B cell (primary cell): ENCODE data around the gene ETV6. TPM values are rescaled to one million over a fixed set of nuclear protein-coding genes. Genes with fewer than 3 reads are reported as not detected.

Experiments used
- ATAC-seq: fragments of 200-7000 bp; cut with Tn5 transposase; one replicate; pipeline ENCODE4 v1.10.0; 2021; ENCODE audit warnings: low read depth, mild to moderate bottlenecking, moderate number of reproducible peaks, moderate library complexity
- CTCF ChIA-PET: fragments of 350-600 bp; sonication (Branson Sonifier 250); formaldehyde crosslinking; loops from one replicate; lab custom pipeline; 2021; ENCODE audit warnings: antibody characterized with exemption, inconsistent platforms; lab: Charles Lee
- POLR2A ChIA-PET: fragments of 350-600 bp; sonication (Branson Sonifier 250); formaldehyde crosslinking; loops from one replicate; lab custom pipeline; 2021; ENCODE audit warnings: antibody characterized with exemption; lab: Charles Lee
- DNase-seq: peaks from one replicate; pipeline ENCODE4 v3.0.0; 2013
- H2AFZ ChIP-seq: 2 replicates; pipeline ENCODE4 v1.6.1; 2012; ENCODE audit warnings: mild to moderate bottlenecking, low read depth, low read length; ENCODE audit not compliant: insufficient read depth, poor library complexity, severe bottlenecking
- H3K27ac ChIP-seq, 2 donors: 1 replicate in 1 of 2; 2 replicates in 1 of 2; pipeline ENCODE4 v1.5.1; 2012 to 2013; ENCODE audit warnings: low read length in 2 of 2, mild to moderate bottlenecking in 2 of 2, moderate library complexity in 1 of 2
- H3K27me3 ChIP-seq, 4 experiments: fragments of 200-600 bp in 1 of 4; sonication (generic) in 1 of 4; replicated peaks in 1 of 4; 1 replicate in 2 of 4; 2 replicates in 2 of 4; pipeline versions ENCODE4 v1.6.1 to v1.7.0; 2013 to 2016; ENCODE audit warnings: low read length in 3 of 4, mild to moderate bottlenecking in 2 of 4, mixed read lengths in 1 of 4, moderate library complexity in 1 of 4; ENCODE audit not compliant: insufficient read depth in 4 of 4, control insufficient read depth in 3 of 4; ENCODE audit errors: control extremely low read depth in 1 of 4
- H3K36me3 ChIP-seq, 2 experiments: replicated peaks in 1 of 2; 1 replicate in 1 of 2; 2 replicates in 1 of 2; pipeline versions ENCODE4 v1.6.1 to v1.7.1; 2013; ENCODE audit warnings: low read length in 1 of 2; ENCODE audit not compliant: insufficient read depth in 2 of 2, control insufficient read depth in 1 of 2; ENCODE audit errors: control extremely low read depth in 1 of 2, extremely low read depth in 1 of 2
- H3K4me1 ChIP-seq, 2 donors: fragments of 200-600 bp in 1 of 2; sonication (generic) in 1 of 2; 1 replicate in 1 of 2; 2 replicates in 1 of 2; pipeline versions ENCODE4 v1.5.1 to v1.6.1; 2013 to 2017; ENCODE audit warnings: low read length in 2 of 2; ENCODE audit not compliant: control insufficient read depth in 2 of 2, insufficient read depth in 2 of 2
- H3K4me2 ChIP-seq: replicated peaks from 2 replicates; pipeline ENCODE3; 2012; ENCODE audit warnings: mild to moderate bottlenecking, low read depth, low read length; ENCODE audit not compliant: poor library complexity, severe bottlenecking
- H3K4me3 ChIP-seq, 5 experiments: fragments of 200-600 bp in 1 of 5; sonication (generic) in 1 of 5; 1 replicate in 3 of 5; 2 replicates in 2 of 5; pipeline versions ENCODE4 v1.5.1 to v1.7.0; 2011 to 2016; ENCODE audit warnings: low read length in 4 of 5, mild to moderate bottlenecking in 4 of 5, low read depth in 2 of 5, control low read depth in 1 of 5, moderate library complexity in 1 of 5; ENCODE audit not compliant: insufficient read depth in 1 of 5; ENCODE audit errors: control extremely low read depth in 1 of 5, extremely low read depth in 1 of 5
- H3K79me2 ChIP-seq: fragments of 200-600 bp; sonication (generic); one replicate; pipeline ENCODE4 v1.6.0; 2016; ENCODE audit warnings: low read length; ENCODE audit not compliant: control insufficient read depth, insufficient read depth
- H3K9ac ChIP-seq: fragments of 200-600 bp; sonication (generic); 2 replicates; pipeline ENCODE4 v1.6.1; 2017; ENCODE audit warnings: mild to moderate bottlenecking, low read length, moderate library complexity
- H3K9me3 ChIP-seq, 3 donors: one replicate each; pipeline versions ENCODE4 v1.6.1 to v1.7.1; 2013; ENCODE audit warnings: low read length in 2 of 3; ENCODE audit not compliant: control insufficient read depth in 2 of 3, insufficient read depth in 1 of 3; ENCODE audit errors: control extremely low read depth in 1 of 3
- H4K20me1 ChIP-seq: 2 replicates; pipeline ENCODE4 v1.6.0; 2012; ENCODE audit warnings: mild to moderate bottlenecking, low read length; ENCODE audit not compliant: insufficient read depth, control insufficient read depth, poor library complexity, severe bottlenecking
- H3K27ac Mint-ChIP-seq: one replicate; pipeline ENCODE4 v1.8.0; 2021; ENCODE audit warnings: mixed read lengths
- H3K27me3 Mint-ChIP-seq: one replicate; pipeline ENCODE4 v1.8.0; 2021; ENCODE audit warnings: mixed read lengths
- H3K4me1 Mint-ChIP-seq: one replicate; pipeline ENCODE4 v1.8.0; 2021; ENCODE audit warnings: mixed read lengths
- H3K4me3 Mint-ChIP-seq: one replicate; pipeline ENCODE4 v1.8.0; 2021; ENCODE audit warnings: mixed read lengths
- H3K9me3 Mint-ChIP-seq: one replicate; pipeline ENCODE4 v1.8.0; 2022; ENCODE audit warnings: mixed read lengths; ENCODE audit not compliant: insufficient read depth
- EZH2 ChIP-seq: IDR thresholded peaks from 2 replicates; pipeline ENCODE4 v1.6.1; 2012; ENCODE audit warnings: borderline replicate concordance, low read depth, mild to moderate bottlenecking, moderate library complexity, low read length; ENCODE audit not compliant: insufficient read depth, poor library complexity, severe bottlenecking
- WGBS: methylation state at CpG from one replicate; pipeline ENCODE4 v1.1.5; 2013; ENCODE audit warnings: missing lambda C conversion rate; ENCODE audit not compliant: insufficient coverage; 5-methylcytosine and 5-hydroxymethylcytosine counted together
- intact Hi-C: fragments of 100-400 bp; cut with micrococcal nuclease; formaldehyde crosslinking; loops from one replicate; pipeline ENCODE4 v1.10.0; 2022
- polyA plus RNA-seq: library from polyadenylated mRNA; depleted of rRNA; stranded (reverse); fragments of >200 nt; gene quantifications from 2 replicates; pipeline ENCODE4 v1.2.3, GENCODE V29; 2012
- total RNA-seq, 2 donors: library from RNA; stranded (reverse); fragments of 120-200 nt in 1 of 2; gene quantifications; 1 replicate in 1 of 2; 2 replicates in 1 of 2; pipeline versions ENCODE4 v1.2.3 to v1.2.4, GENCODE V29; 2013 to 2022
- TF ChIP-seq, protein P1 (sequence below): fragments of 200-600 bp; IDR thresholded peaks from one replicate; pipeline ENCODE4 v1.8.0; 2022; ENCODE audit warnings: antibody characterized with exemption, mild to moderate bottlenecking

ETV6 gene
- total and polyA plus RNA-seq, 2 donors (not counting 1 experiment from before 2014, with no cell fraction given), result 17.4 to 123 TPM

- peaks cover 43% of the 10 kb centered on the region for H3K4me1 Mint-ChIP-seq
- POLR2A ChIA-PET, result no interaction called here
- peaks cover 76% of the 10 kb centered on the region for H3K79me2 ChIP-seq
Observed at GRCh38 chr12:11787933-11788849, 138.7 kb downstream of the ETV6 start.

More at GRCh38 chr12:11787933-11788849, 138.7 kb downstream of the ETV6 start:
- H3K27ac Mint-ChIP-seq, result no peak overlapping the region
- no peaks in the 10 kb centered on the region for H3K9me3 Mint-ChIP-seq
- CTCF ChIA-PET, result no interaction called here
- intact Hi-C loops, result loop anchor here (2.0 kb wide), 1 partner anchor 23 kb away; no protein-coding TSS in a partner anchor
- Histone ChIP-seq H2AFZ (no peak overlapping the region), H3K9me3 (no peaks in the 10 kb centered on the region), H3K4me3 (no peak overlapping the region), H3K27me3 (no peaks in the 10 kb centered on the region), H3K9ac (no peak overlapping the region), H3K4me1 (peaks cover 0 to 6% of the 10 kb centered on the region in 2 donors), H4K20me1 (peaks cover 31% of the 10 kb centered on the region), H3K27ac (no peak overlapping the region), H3K4me2 (peak overlapping the region; percentile 17), H3K36me3 (peaks cover 2 to 15% of the 10 kb centered on the region in 2 experiments)
- TF ChIP-seq EZH2, result no peak
- TF ChIP-seq, protein P1, sequence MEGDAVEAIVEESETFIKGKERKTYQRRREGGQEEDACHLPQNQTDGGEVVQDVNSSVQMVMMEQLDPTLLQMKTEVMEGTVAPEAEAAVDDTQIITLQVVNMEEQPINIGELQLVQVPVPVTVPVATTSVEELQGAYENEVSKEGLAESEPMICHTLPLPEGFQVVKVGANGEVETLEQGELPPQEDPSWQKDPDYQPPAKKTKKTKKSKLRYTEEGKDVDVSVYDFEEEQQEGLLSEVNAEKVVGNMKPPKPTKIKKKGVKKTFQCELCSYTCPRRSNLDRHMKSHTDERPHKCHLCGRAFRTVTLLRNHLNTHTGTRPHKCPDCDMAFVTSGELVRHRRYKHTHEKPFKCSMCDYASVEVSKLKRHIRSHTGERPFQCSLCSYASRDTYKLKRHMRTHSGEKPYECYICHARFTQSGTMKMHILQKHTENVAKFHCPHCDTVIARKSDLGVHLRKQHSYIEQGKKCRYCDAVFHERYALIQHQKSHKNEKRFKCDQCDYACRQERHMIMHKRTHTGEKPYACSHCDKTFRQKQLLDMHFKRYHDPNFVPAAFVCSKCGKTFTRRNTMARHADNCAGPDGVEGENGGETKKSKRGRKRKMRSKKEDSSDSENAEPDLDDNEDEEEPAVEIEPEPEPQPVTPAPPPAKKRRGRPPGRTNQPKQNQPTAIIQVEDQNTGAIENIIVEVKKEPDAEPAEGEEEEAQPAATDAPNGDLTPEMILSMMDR, result no peak
- H3K4me3 Mint-ChIP-seq, result no peak overlapping the region
- no peaks in the 10 kb centered on the region for H3K27me3 Mint-ChIP-seq
- no peak for DNase-seq
- ATAC-seq, result no peak
- WGBS, result no CpG with 5 or more reads among the region's 6 CpGs
